GM12801 (cell line): Measurements from ENCODE around the gene KCNE1.

ENCODE experiments used
- TF ChIP-seq, protein P1 (sequence below): IDR thresholded peaks from one replicate; pipeline ENCODE4 v1.5.1; 2011; ENCODE audit warnings: control low read depth; ENCODE audit not compliant: insufficient read length; ENCODE audit errors: extremely low read depth

The KCNE1 gene

GRCh38 chr21:34511787-34512455, at the start of gene KCNE1:
KCNE1 (minus strand) TSS chr21:34512210; CDS start chr21:34449634, 62,576 bp downstream.
- TF ChIP-seq, protein P1, sequence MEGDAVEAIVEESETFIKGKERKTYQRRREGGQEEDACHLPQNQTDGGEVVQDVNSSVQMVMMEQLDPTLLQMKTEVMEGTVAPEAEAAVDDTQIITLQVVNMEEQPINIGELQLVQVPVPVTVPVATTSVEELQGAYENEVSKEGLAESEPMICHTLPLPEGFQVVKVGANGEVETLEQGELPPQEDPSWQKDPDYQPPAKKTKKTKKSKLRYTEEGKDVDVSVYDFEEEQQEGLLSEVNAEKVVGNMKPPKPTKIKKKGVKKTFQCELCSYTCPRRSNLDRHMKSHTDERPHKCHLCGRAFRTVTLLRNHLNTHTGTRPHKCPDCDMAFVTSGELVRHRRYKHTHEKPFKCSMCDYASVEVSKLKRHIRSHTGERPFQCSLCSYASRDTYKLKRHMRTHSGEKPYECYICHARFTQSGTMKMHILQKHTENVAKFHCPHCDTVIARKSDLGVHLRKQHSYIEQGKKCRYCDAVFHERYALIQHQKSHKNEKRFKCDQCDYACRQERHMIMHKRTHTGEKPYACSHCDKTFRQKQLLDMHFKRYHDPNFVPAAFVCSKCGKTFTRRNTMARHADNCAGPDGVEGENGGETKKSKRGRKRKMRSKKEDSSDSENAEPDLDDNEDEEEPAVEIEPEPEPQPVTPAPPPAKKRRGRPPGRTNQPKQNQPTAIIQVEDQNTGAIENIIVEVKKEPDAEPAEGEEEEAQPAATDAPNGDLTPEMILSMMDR: no peak

DNA sequence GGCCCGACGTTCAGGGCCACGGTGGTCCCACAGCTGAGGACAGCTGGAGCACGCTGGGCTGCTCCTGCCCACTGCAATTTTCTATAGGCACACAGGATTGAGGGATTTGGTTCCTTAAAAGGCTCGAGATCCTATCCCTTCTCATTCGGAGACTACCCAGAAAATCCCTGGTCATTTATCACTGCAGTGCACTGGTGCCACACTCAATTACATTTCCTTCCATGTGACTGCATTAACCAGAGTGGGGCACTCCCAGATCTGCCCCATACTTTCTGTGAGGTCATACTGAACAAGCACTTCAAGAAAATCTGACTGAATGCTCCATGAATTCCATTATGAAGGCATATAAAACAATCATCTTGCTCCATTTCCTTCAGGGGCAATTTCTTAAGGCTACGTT, 49.8 kb upstream of the KCNE1 start:
- TF ChIP-seq, protein P1: no peak

GRCh38 chr21:34560609-34561008, 48.6 kb upstream of the KCNE1 start:
- TF ChIP-seq, protein P1: no peak

DNA sequence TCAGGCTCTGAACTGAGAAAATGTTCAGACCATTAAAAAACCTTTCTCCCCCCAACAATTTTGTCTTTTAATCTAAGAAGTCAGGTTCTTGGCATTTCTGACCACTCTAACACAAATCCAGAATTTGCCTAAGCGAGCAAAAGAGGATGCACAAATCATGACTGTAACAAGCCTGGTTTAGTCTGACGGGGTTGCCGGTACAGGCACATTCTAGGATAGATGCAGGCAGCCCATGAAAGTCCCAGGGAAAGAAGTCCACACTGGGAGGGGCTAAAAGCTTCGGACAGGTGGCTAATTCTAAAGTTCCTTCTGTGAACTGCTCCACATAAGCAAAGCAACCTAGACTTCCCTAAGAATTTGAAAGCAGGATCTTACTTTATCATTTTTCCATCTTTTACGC, 48.0 kb upstream of the KCNE1 start:
- TF ChIP-seq, protein P1: no peak

- TF ChIP-seq, protein P1: no peak
Measured at GRCh38 chr21:34559089-34559631, 47.1 kb upstream of the KCNE1 start.

DNA sequence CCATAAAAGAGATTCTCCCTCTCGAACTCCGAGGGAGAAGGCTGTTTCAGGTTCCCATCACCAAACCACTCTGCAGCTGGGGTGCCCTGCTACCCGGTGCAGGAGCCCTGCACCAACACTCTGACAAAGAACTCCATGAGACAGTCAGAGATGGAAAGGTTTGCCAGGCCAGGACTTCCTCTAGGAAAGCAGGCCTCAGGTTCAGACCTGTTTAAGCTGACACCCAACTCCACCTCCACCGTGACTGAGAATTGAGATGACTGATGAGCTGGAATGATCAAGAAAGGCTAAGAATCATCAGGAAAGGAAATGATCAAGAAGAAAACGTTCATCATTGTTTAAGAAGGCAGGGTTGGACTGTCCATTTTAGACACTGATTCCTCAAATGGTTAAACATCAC, 46.2 kb upstream of the KCNE1 start:
- TF ChIP-seq, protein P1: no peak

DNA sequence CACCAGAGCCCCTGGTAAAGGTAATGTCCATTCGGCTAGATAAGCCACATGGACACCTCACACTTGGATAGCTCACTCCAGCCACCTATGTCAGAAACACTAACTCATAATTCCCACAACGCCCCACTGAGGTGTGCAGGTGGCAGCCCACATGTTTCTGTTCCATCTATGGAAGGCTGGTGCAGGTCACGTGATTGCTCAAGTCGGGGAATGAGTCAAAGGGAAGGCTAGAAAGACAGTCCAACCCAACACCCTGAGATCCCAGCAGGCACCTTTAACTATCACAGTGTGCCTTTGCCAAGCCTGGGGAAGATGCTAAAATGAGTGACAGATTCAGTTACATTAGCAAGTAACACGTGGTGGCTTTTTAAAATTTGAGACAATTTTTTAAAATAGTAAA, 45.3 kb upstream of the KCNE1 start:
- TF ChIP-seq, protein P1: no peak
